Smooth muscle cell of trachea (primary cell): Measurements from ENCODE around the gene OR10K1. TPM values are rescaled to one million over a fixed set of nuclear protein-coding genes. Genes with fewer than 3 reads are reported as not detected.

ENCODE experiments used
- total RNA-seq: library from RNA; depleted of rRNA; stranded (reverse); fragments of >200 nt; gene quantifications from 2 replicates; pipeline ENCODE4 v1.2.1, GENCODE V29; 2014

Gene OR10K1
- total RNA-seq, result not detected in 2 replicates

GRCh38 chr1:158461534-158461933, at the start of gene OR10K1:
TSS of gene OR10K1 (plus strand) at chr1:158461834. CDS start at chr1:158465562, 3,728 bp downstream.

GRCh38 chr1:158426137-158426536, 35.5 kb upstream of the OR10K1 start, which contains the start of gene OR10K2:
TSS of gene OR10K2 (minus strand) at chr1:158426237. CDS start at chr1:158420866, 5,371 bp downstream.

DNA sequence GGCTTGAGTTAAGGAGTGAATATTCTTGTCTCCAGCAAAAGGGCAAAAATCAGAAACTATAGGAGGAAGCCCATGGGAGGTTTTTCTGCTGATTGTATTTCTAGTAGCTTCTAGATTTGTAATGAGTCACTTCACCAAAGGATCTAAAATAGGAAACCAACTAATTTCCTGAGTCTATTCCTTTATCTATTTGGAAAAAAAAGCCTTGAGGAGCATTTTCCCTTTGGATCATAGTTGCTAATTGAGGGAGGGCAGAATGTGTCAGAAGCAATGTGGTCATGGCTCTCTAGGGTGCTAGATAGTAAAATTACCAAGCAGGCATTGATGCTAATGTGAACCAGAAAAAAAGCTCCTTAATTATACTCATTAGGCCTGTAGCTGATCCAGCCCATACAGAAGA, 10.3 kb downstream of the OR10K1 start, which contains the start of gene OR10R2:
Gene OR10R2 (plus strand): TSS at position 301 of the 400 bp plus-strand sequence. CDS start 106 bp downstream, outside the sequence.

Other genes with a start within 250 kb of the OR10K1 start
- not detected in 2 replicates for gene CD1A, start 207.4 kb upstream of the OR10K1 start, total RNA-seq
- not detected in 2 replicates for gene CD1C, start 171.9 kb upstream of the OR10K1 start, total RNA-seq
- not detected in 2 replicates for gene CD1B, start 130.3 kb upstream of the OR10K1 start, total RNA-seq
- gene CD1E, start 107.9 kb upstream of the OR10K1 start, total RNA-seq, result not detected in 2 replicates
- not detected in 2 replicates for gene OR10T2, start 62.4 kb upstream of the OR10K1 start, total RNA-seq
- gene OR10K2, start 35.6 kb upstream of the OR10K1 start, total RNA-seq, result not detected in 2 replicates
- not detected in 2 replicates for gene OR10R2, start 10.4 kb downstream of the OR10K1 start, total RNA-seq
- gene OR6Y1, start 92.6 kb downstream of the OR10K1 start, total RNA-seq, result not detected in 2 replicates
- not detected in 2 replicates for gene OR6P1, start 108.7 kb downstream of the OR10K1 start, total RNA-seq
- not detected in 2 replicates for gene OR10X1, start 118.1 kb downstream of the OR10K1 start, total RNA-seq
- not detected in 2 replicates for gene OR10Z1, start 143.4 kb downstream of the OR10K1 start, total RNA-seq
- under 0.01 TPM in 2 replicates for gene SPTA1, start 224.9 kb downstream of the OR10K1 start, total RNA-seq
- gene OR6K2, start 238.8 kb downstream of the OR10K1 start, total RNA-seq, result not detected in 2 replicates